NCI-H69 (cell line): ENCODE results near the gene ADAMTSL1.

Experiments
- DNase-seq: peaks from one replicate; lab custom pipeline; 2025; lab: John Stamatoyannopoulos, UW

The ADAMTSL1 gene

DNA sequence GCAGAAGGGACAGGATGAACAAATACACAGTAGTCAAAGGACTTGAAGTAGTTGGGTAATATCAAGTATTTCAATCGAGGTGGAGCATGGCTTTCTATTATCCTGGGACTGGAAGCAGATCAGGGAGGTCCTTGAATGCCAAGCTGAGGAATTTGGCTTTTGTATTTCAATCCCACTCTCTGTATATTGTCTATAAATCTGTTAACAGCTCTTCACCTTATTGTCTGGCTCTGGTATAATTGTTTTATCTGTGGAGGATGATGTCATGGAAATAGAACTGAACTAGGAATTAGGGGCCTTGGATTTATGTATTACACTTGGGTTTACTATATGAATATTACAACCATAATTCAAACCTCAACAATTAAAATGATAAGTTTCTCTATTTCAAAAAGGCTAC is 6.3 kb upstream of the ADAMTSL1 start:
- no peak for DNase-seq

DNA sequence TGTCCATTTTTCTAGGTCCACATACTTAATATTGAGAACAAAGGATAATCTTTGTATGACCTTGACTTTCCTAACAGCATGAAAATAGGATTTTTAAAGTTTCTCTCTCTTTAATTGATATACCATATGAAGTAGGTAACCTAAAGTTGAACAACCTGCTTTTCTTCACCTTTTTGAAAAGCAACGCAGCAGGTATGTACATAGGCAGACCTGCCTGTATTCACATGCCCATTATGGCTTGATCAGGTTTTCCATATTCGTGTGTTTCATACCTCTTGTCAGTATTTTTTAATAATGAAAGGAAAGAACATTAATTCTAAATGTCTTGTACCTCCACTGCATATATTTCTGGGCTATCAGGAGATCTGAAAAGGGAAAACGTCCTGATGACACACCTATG is 1.5 kb upstream of the ADAMTSL1 start:
- no peak for DNase-seq

DNA sequence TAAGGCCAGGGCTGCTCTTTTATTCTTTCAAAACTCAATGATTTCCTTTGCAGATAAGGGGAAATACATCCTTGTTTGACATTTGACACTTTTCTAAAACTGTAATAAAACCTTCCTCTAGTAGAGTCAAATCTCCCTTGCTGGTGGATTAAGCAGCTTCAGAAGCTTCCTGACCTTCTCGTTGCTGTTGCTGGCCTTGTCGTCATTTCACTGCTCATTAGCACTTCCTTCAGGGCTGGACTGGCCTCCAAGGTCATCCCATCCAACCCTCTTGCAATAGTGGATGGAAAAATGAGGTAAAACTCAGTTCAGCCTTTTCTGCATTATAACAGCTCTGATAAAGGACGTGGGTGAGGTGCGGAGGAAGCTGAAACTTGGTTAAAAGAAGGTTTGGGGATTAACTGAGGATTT is 1.1 kb upstream of the ADAMTSL1 start:
- DNase-seq, result peak; percentile 61

DNA sequence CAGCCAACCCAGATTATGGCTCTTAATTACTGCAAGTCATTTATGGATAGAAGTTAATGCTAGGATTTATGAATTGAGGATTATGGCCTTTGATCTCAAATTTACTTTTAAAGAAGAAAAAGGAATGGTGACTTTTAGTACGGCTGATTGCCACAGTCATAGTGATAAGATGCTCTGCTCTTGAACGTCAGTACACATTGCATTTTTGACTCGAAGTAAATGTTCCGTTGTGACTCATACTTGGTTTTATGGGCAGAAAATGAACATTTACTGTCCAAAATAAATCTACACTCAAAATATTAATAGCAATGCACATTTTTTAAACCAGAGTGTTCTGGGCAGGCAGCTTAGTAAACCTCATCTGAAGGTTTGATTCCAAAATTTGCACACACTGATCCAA is 830 bp downstream of the ADAMTSL1 start:
- no peak for DNase-seq

DNA sequence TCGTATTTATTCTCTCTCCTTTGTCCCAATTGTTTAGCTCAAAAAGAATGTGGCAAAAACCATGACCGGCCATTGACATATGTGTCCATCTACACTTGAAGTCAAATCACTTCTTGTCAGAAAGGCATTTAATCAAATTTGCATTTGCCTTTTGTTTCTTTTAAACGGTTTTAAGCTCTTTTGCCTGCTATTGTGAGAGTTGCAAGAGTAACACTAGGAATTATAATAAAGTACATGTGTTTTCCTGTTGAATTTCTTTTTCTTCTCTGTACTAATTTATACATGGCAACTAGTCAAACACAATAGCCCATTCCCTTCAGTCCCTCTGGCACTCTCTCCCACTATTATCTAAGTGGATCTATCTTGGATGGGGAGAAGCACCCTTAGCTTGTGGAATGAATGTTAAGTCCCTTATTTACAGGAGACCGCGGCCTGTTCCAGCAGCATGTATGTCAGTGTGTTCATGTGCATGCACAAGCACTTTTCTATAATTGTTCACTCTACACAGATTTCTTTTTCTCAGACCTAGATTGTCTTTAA is 3.2 kb downstream of the ADAMTSL1 start:
- peak; percentile 29 for DNase-seq

DNA sequence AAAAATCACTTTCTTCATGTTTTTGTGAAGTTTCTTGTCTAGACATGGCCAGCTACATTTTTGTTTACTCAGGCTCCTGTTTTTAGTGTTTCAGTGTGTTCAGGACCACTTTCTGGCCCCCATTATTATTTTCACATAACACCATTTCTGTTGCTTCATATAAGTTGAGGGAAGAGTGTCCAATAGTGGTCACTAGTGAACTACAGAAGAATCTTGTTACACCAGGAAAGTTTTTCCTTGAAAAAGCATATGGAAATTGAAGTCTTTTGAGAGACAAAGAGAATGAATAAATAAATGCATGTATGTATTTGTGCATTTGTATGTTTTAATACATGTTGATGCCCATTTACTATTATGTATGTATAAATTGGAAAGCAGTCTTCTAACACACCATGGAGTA is 3.8 kb downstream of the ADAMTSL1 start:
- no peak for DNase-seq

DNA sequence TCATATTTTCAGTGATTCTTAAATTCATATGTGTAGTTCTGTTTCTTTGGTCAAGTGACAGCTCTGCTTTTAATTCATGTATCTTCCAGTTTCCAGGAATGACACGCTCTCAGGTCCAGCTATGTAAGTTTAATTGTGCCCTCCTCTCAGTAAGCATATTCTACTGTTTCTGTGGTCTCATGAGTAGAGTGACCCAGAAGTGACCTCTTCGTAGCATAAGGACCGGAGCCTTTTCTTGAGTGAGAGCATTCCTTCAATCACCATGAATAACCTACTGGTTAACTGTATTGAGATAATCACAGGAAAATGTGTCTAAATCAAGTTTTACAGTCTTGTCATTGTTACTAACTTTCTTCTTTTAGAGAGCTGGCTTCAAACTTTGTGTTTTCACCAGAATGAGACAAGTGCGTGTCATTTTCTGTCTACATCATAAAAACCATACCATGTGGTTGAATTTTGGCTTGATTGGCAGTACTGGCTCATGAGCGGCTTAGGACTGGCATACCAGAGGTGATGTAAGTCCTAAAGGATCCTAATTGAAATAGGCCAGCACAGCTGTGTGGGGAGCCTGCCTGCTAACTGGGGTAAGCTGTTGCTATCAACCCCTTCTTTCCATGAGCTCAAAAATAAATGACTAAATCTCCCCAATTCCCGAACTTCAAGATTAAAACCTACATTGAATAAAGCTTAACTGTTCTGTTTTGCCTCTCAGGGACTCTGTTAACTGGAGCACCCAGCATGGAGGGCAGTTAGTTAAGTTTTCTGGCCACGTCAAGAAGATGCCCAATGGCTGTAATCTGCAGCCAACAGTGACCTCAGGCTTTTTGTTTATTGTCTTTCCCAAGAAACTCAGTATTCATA is 4.8 kb downstream of the ADAMTSL1 start:
- DNase-seq, result no peak

DNA sequence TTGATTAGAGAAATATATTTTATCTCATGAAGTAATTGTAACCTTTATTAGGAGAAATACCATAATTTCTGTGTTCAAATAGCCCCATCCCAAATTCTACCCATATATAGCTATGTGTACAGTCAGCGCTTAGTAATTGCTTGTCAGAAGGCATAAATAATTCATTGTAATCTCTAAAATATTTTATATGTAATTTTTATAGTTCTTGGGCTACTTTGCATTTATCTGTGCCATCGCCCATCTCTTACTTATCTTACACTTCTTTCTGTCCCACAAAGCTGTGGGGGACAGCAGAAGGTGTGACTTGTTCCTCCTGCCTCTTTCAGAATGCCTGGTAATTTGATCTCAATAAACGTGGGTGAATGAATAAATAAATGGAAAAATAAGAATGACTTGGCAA is 5.5 kb downstream of the ADAMTSL1 start:
- DNase-seq, result no peak

DNA sequence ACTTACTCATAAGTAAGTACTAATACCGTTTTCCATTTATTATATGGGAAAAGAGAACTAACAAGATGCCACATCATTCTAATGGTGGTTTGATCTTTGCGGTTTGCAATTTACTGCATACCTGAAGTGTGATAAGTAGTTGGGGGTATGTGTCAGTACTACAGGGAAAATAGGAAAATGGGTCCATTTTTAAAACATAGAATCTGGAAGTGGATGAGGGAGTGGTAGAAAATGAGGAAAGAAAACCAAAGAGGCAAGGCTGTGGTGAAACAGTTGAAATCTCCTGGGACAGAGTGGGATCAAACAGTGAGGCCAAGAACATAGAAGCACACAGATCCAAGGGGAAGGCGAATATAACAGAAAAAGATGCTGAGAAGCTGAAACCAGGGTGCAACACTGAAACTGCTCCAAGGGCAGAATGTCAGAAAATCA is 6.7 kb downstream of the ADAMTSL1 start:
- DNase-seq, result no peak

DNA sequence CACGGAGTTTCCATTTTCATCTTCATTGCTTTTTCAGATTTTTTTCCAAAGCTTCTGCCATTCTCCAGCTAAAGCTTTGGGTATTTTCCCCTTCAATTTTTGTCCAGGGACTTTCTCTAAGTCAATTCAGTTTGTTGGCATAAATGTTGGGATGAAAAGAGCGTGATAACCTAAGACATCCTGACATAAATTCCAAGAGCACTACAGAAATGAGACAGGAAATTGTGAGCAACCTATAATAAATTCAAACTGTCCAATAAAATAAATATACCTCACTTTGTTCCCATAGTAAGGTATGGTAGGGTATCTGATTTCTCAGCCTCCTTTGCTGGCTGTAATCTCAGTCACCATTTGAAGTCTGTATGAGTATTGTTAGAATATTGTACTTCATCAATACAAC is 8.4 kb downstream of the ADAMTSL1 start:
- no peak for DNase-seq

DNA sequence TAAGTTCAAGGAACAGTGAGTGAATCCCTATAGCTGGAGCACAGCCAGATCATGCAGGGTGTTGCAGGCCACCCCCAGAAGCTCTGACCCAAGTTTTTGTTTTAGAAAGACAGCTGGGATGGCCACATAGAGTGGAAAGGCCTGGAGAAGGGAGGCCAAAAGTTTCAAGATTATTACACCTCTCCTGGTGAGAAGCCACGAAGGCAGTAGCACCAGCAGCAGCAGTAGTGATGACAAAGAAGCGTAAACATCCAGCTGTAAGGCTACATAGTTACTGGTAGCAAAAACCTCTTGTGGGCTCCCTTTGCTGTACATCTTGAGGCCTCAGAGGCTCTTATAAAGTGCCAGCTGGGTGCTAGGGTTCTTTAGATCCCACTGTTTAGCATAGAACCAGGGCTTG is 11.8 kb downstream of the ADAMTSL1 start:
- DNase-seq, result no peak

DNA sequence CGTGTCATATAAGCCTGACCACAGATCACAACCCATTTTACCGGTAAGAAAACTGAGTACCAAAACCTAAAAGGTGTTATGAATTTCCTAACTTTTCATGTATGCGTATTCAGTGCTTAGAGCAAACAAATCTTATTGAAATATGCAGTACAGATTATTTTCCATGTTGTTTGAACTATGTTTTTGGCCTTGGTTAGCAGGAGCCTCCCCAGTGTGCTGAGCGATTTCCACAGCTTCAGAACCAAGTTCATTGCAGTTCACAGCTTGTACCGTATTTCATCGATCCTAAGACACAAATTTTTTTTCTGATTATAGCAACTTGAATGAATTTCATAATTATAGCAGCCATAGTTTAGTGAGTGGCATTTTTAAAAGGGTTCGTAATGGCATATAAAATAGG is 13.7 kb downstream of the ADAMTSL1 start:
- DNase-seq, result no peak

DNA sequence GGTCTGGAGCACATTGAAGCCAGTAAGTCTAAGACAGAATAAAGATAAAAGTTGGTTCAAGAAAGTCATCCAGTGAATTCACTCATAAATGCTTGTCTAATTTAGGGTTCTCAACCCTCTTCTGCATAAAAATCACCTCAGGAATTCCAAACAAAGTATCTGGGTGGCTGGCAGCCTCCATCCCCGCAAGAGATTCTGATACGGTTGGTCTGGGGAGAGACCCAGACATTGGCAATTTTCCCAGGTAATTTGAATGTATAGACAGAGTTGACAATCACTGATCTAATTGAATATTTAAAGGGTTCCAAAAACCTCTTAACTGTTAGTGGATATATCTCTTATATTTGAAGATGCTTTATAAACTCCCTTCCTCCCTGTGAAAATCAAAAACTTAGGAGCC is 14.9 kb downstream of the ADAMTSL1 start:
- DNase-seq, result peak; percentile 29

DNA sequence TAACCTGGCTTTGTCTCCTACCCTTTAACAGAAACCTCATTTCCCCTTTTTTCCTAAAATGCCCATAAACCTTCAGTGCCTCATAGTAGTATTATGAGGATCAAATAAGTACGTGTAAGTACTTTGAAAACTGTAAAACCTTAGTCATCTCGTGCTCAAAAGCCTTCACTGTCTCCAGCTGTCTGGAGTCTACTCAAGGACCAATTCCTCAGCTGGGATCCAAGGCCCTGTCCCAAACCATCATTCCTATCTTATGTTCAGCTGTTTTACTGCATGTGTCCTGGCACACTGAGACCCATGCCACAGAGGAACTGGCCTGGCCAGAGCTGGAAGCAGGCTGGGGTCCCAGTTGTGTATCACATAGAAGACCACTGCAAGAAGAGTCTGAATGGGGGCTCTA is 15.9 kb downstream of the ADAMTSL1 start:
- no peak for DNase-seq

DNA sequence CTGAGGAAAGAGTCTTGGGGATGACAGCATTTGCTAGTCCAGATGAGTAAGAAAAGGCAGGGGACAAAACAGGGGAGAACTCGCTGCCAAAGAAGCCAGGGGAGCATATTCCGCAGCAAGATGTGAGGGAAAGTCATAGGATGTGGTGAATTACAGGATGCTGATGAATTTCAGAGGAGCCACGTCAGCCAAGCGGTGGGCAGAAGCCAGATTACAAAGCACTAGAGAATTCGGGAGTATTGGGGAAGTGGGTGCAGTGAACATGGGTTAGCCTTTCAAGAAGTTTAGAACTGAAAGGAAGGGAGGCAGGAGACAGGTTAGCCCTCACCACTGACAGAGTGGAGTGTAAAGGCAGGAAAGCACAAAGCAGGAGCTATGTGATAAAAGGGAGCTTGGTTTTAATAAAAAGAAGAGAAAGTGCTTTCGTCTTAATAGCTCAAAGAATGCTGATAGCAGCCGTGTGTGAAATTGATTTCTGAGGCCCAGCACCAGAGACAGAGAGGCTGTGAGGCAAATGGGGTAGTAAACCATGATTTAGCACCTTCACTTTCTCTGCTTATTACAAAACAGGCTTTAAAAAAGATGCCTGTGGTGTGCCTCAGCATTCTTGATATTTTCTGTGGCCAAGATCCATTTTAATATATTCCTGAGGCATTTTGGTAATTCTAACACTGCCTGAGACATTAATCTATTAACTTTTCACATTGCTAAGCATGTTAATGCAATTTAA is 16.9 kb downstream of the ADAMTSL1 start:
- DNase-seq, result no peak

DNA sequence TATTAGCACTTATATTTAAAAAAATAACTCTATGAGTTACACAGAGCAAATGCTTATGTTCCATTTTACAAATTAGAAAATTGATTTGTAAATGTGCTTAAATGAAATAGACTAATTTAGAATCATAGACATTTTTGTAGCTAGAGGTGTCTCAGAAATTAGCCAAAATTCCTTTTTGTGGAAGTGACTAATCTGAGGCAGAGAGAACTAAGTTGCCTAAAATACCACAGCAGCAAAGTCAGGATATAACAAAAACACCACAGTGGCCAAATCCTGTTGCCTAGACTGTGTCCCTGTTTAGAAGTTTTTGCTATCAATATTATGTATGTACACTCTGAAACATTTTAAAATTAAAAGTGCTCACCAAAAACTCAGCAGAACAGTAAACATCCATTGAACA is 18.7 kb downstream of the ADAMTSL1 start:
- DNase-seq, result no peak

DNA sequence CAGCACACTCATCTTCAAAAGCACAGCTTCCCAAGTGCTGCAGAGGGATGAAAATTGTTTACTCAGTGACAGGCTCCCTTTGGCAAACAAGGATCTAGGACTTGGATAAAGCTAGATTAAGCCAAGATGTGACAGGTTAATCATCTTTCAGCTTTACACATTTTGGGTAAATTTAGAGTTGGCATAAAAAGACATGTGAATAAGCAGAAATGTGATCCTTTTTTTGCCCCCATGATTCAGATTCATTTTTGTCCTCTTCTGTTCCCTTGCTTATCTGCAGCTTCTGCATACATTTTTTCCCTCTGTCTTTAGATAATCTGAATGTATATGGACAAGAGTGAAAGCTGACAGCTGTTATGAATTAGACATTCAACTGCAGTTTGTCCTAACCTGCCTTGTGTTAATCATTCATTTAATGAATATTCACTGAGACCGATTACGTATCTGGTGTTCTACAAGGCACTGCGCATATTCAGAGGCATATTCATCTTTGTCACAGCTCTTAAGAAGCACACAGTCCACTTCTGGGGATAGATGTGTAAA is 19.6 kb downstream of the ADAMTSL1 start:
- peak; percentile 77 for DNase-seq

DNA sequence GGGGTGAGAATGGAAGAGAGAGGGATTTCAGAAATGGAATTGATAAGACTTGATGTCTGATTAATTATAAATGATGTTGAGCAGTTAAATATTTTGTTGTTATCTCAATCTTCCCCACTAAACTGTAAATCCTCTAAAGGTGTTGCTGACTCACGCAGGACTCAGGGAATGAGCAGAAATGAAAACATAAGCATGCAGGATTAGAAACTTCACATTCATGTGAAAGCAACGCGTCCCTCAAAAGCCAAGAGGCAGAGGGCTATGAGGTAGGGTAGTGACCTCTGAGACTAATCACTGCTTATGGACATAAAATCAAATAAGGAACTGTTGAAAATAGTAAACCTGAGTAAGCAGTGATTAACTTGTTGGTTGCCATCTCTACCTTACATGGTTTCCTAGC is 21.1 kb downstream of the ADAMTSL1 start:
- no peak for DNase-seq

DNA sequence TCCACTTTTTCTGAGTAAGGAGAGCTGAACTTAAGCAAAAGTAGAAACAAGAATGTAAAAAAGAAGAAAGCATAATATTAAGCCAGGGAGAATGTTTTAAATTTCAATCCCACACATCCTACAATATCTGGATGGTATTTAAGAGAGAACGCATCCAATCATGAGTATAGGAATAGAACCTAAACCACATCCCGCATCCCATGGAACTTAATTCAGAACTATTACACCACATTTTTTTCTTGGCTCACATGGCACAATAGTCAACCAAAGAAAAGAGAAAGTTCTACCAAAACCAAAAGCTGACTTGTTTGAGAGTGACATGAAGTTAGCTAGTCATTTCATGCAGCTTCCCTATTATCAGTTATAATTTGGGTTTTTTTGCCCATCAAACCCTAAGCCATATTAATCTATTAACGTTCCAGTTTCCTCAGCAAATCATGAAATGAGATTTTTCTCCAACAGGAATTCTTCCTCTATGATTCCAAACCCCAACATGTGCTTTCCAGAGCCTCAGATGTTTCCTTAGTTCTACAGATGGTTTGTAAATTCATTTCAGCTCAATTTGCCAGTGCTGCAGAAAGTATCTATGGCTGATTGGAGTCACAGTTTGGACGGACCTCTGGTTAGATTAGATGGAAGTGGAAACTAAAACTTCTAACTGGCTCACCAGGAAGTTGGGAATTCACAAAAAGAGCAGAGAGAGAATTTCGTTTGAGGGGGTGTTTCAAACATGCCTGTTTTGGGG is 22.5 kb downstream of the ADAMTSL1 start:
- no peak for DNase-seq

DNA sequence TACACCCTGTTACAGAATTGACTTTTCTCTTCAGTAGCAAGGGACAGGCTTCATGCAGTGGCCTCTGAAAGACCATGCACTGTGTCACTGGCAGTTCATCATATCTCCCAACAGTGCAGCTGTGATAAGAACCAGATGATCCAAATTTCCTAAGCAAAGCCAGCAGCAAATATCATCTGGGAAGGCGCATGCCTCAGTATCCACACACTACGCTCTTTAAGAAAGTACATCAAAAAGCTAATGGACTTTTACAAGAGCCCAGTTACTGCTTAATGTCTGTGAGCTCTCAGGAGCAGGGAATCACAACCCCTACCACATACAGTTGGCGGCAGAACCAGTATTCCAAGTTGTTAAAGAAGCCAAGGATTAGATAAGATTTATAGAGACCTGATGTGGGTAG is 25.1 kb downstream of the ADAMTSL1 start:
- DNase-seq, result no peak

DNA sequence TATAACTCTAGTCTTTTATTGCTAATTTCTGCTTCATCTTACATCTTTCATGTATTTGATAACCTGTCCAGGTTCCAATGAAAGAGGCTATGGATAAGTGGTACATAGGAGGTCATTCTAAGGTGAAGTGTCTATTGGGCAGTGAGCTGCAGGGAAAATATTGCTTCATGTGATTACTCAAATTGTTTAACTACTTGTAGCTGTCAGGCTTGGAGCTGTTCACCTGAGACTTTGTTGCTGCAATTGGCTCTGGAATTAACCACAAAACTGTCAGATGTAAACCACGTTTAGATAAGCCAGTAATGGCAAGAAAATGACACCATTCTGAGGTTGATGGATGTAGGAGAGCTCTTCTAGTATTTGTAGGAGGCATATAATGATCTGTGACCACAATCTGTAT is 26.0 kb downstream of the ADAMTSL1 start:
- no peak for DNase-seq

DNA sequence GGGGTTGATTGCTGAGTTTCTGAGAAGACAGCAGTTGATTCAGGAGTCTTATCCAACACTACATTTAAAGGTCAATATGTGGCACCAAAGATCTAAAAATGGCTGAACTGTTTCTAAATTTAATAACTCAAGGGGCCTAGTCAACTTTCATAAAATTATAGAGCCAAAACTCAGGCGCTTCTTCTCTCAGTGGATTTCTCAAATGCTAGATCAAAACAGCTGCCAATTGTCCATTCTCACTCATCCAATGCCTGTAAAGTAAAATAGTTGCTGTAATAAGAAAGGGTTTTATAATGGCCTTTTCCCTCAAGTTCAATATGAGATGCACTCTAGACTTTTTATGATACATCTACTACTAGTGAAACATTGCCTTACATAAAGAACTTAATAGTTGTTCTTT is 26.5 kb downstream of the ADAMTSL1 start:
- DNase-seq, result no peak
